CD4-positive, alpha-beta memory T cell (primary cell): Measurements from ENCODE around the gene ERC2. TPM values are rescaled to one million over a fixed set of nuclear protein-coding genes. Genes with fewer than 3 reads are reported as not detected.

ENCODE experiments used
- CTCF ChIA-PET: fragments of 350-600 bp; sonication (Branson Sonifier 250); formaldehyde crosslinking; loops from one replicate; lab custom pipeline; 2021; ENCODE audit warnings: inconsistent platforms; ENCODE audit not compliant: partially characterized antibody; lab: Charles Lee
- POLR2A ChIA-PET: fragments of 350-600 bp; sonication (Branson Sonifier 250); formaldehyde crosslinking; loops from one replicate; lab custom pipeline; 2021; ENCODE audit not compliant: partially characterized antibody; lab: Charles Lee
- DNase-seq, 5 donors: peaks; one replicate each; pipeline versions ENCODE4 v3.0.0 to v3.0.0-alpha.2; 2020 to 2022; ENCODE audit warnings: mixed read lengths in 1 of 5
- H3K27ac ChIP-seq: one replicate; pipeline ENCODE4 v1.7.0; 2013; ENCODE audit warnings: low read depth, low read length
- H3K27me3 ChIP-seq: 2 replicates; pipeline ENCODE4 v1.7.0; 2013; ENCODE audit warnings: mild to moderate bottlenecking, low read length, moderate library complexity; ENCODE audit not compliant: insufficient read depth
- H3K36me3 ChIP-seq: 2 replicates; pipeline ENCODE4 v1.7.0; 2013; ENCODE audit warnings: mild to moderate bottlenecking, low read length, moderate library complexity; ENCODE audit not compliant: insufficient read depth
- H3K4me1 ChIP-seq: 2 replicates; pipeline ENCODE4 v1.7.0; 2013; ENCODE audit warnings: mild to moderate bottlenecking, low read length, moderate library complexity; ENCODE audit not compliant: insufficient read depth
- H3K4me3 ChIP-seq, 2 donors: one replicate each; pipeline ENCODE4 v1.7.0; 2013; ENCODE audit warnings: low read length in 2 of 2, mild to moderate bottlenecking in 1 of 2
- H3K9me3 ChIP-seq, 2 donors: one replicate each; pipeline ENCODE4 v1.7.0; 2013; ENCODE audit warnings: low read length in 2 of 2, control low read depth in 1 of 2; ENCODE audit not compliant: control insufficient read depth in 1 of 2
- H3K27ac Mint-ChIP-seq, 7 donors: one replicate each; pipeline ENCODE4 v1.8.0; 2020 to 2021; ENCODE audit warnings: mixed read lengths in 7 of 7, mild to moderate bottlenecking in 6 of 7, inconsistent platforms in 3 of 7, moderate library complexity in 3 of 7
- H3K27me3 Mint-ChIP-seq, 2 donors: one replicate each; pipeline ENCODE4 v1.8.0; 2020 to 2021; ENCODE audit warnings: mixed read lengths in 2 of 2
- H3K36me3 Mint-ChIP-seq, 2 donors: one replicate each; pipeline ENCODE4 v1.8.0; 2020 to 2021; ENCODE audit warnings: mixed read lengths in 2 of 2, inconsistent platforms in 1 of 2, mild to moderate bottlenecking in 1 of 2
- H3K4me1 Mint-ChIP-seq, 4 donors: one replicate each; pipeline ENCODE4 v1.8.0; 2020 to 2021; ENCODE audit warnings: mixed read lengths in 4 of 4, mild to moderate bottlenecking in 1 of 4
- H3K4me3 Mint-ChIP-seq, 8 donors: one replicate each; pipeline ENCODE4 v1.8.0; 2020 to 2021; ENCODE audit warnings: mixed read lengths in 8 of 8, mild to moderate bottlenecking in 7 of 8, moderate library complexity in 6 of 8, inconsistent platforms in 3 of 8
- H3K9me3 Mint-ChIP-seq, 8 donors: one replicate each; pipeline ENCODE4 v1.8.0; 2020 to 2021; ENCODE audit warnings: mixed read lengths in 8 of 8, mild to moderate bottlenecking in 5 of 8, inconsistent platforms in 3 of 8, moderate library complexity in 1 of 8
- intact Hi-C: fragments of 100-400 bp; cut with micrococcal nuclease; formaldehyde crosslinking; loops from one replicate; pipeline ENCODE4 v1.15.1; 2023
- polyA plus RNA-seq, 2 donors: library from polyadenylated mRNA; unstranded; fragments of 300-500 nt; fragmentation: Illumina TruSeq; gene quantifications; one replicate each; pipeline ENCODE4 v1.2.3, GENCODE V29; 2021
- total RNA-seq, 2 experiments: library from RNA; stranded (reverse); gene quantifications; one replicate each; pipeline ENCODE4 v1.2.3, GENCODE V29; 2021

Gene ERC2
- total and polyA plus RNA-seq, 4 experiments from 2014 or later, result not detected

GRCh38 chr3:55884066-55884465 is 584.2 kb downstream of the ERC2 start:
- no peaks in the 10 kb centered on the region for H3K36me3 Mint-ChIP-seq
- no peak overlapping the region for H3K4me3 ChIP-seq
- intact Hi-C loops, result no loop called here
- POLR2A ChIA-PET, result no interaction called here
- DNase-seq, result no peak
- no peaks in the 10 kb centered on the region for H3K27me3 Mint-ChIP-seq
- no peak overlapping the region for H3K27ac ChIP-seq
- no peaks in the 10 kb centered on the region for H3K9me3 ChIP-seq
- H3K36me3 ChIP-seq, result no peaks in the 10 kb centered on the region
- H3K4me3 Mint-ChIP-seq, result no peak overlapping the region
- no peak overlapping the region for H3K27ac Mint-ChIP-seq
- CTCF ChIA-PET, result no interaction called here
- peaks cover 0 to 4% (median 0%) of the 10 kb centered on the region in 8 donors for H3K9me3 Mint-ChIP-seq
- H3K4me1 Mint-ChIP-seq, result no peaks in the 10 kb centered on the region
- no peaks in the 10 kb centered on the region for H3K4me1 ChIP-seq
- H3K27me3 ChIP-seq, result no peaks in the 10 kb centered on the region

GRCh38 chr3:55882006-55882405 is 586.3 kb downstream of the ERC2 start:
- CTCF ChIA-PET, result no interaction called here
- H3K4me3 Mint-ChIP-seq, result no peak overlapping the region
- H3K4me1 ChIP-seq, result no peaks in the 10 kb centered on the region
- H3K9me3 Mint-ChIP-seq, result peaks cover 0 to 5% (median 0%) of the 10 kb centered on the region in 8 donors
- intact Hi-C loops, result no loop called here
- H3K4me1 Mint-ChIP-seq, result no peaks in the 10 kb centered on the region
- H3K27ac ChIP-seq, result no peak overlapping the region
- no peaks in the 10 kb centered on the region for H3K36me3 Mint-ChIP-seq
- no peak overlapping the region for H3K27ac Mint-ChIP-seq
- no peak overlapping the region for H3K4me3 ChIP-seq
- no peaks in the 10 kb centered on the region for H3K9me3 ChIP-seq
- POLR2A ChIA-PET, result no interaction called here
- H3K27me3 ChIP-seq, result no peaks in the 10 kb centered on the region
- DNase-seq, result no peak
- H3K27me3 Mint-ChIP-seq, result no peaks in the 10 kb centered on the region
- no peaks in the 10 kb centered on the region for H3K36me3 ChIP-seq

- ChIA-PET POLR2A (no interaction called here), CTCF (no interaction called here)
- Histone ChIP-seq H3K27me3 (no peaks in the 10 kb centered on the region), H3K4me1 (no peaks in the 10 kb centered on the region), H3K36me3 (no peaks in the 10 kb centered on the region), H3K27ac (no peak overlapping the region), H3K4me3 (no peak overlapping the region), H3K9me3 (no peaks in the 10 kb centered on the region)
- DNase-seq, result no peak
- H3K4me3 Mint-ChIP-seq, result no peak overlapping the region
- H3K36me3 Mint-ChIP-seq, result no peaks in the 10 kb centered on the region
- intact Hi-C loops, result no loop called here
- H3K4me1 Mint-ChIP-seq, result no peaks in the 10 kb centered on the region
- H3K27me3 Mint-ChIP-seq, result no peaks in the 10 kb centered on the region
- peaks cover 0 to 5% (median 0%) of the 10 kb centered on the region in 8 donors for H3K9me3 Mint-ChIP-seq
- H3K27ac Mint-ChIP-seq, result no peak overlapping the region
Measured at GRCh38 chr3:55880357-55880756, 587.9 kb downstream of the ERC2 start.

GRCh38 chr3:55879901-55880331 is 588.4 kb downstream of the ERC2 start:
- peaks cover 0 to 5% (median 0%) of the 10 kb centered on the region in 8 donors for H3K9me3 Mint-ChIP-seq
- no peaks in the 10 kb centered on the region for H3K4me1 ChIP-seq
- no peaks in the 10 kb centered on the region for H3K27me3 Mint-ChIP-seq
- H3K4me1 Mint-ChIP-seq, result no peaks in the 10 kb centered on the region
- H3K36me3 ChIP-seq, result no peaks in the 10 kb centered on the region
- no peak overlapping the region for H3K4me3 ChIP-seq
- no peaks in the 10 kb centered on the region for H3K27me3 ChIP-seq
- intact Hi-C loops, result no loop called here
- H3K9me3 ChIP-seq, result no peaks in the 10 kb centered on the region
- no peak overlapping the region for H3K4me3 Mint-ChIP-seq
- no peak for DNase-seq
- H3K27ac Mint-ChIP-seq, result no peak overlapping the region
- ChIA-PET POLR2A (no interaction called here), CTCF (no interaction called here)
- no peaks in the 10 kb centered on the region for H3K36me3 Mint-ChIP-seq
- no peak overlapping the region for H3K27ac ChIP-seq

GRCh38 chr3:55877703-55878102 is 590.6 kb downstream of the ERC2 start:
- Histone ChIP-seq H3K4me3 (no peak overlapping the region), H3K27ac (no peak overlapping the region), H3K9me3 (no peaks in the 10 kb centered on the region), H3K27me3 (no peaks in the 10 kb centered on the region), H3K36me3 (no peaks in the 10 kb centered on the region), H3K4me1 (no peaks in the 10 kb centered on the region)
- intact Hi-C loops, result no loop called here
- Mint-ChIP-seq H3K9me3 (peaks cover 0 to 5% (median 0%) of the 10 kb centered on the region in 8 donors), H3K27me3 (no peaks in the 10 kb centered on the region), H3K36me3 (no peaks in the 10 kb centered on the region), H3K4me3 (no peak overlapping the region), H3K27ac (no peak overlapping the region), H3K4me1 (no peaks in the 10 kb centered on the region)
- ChIA-PET CTCF (no interaction called here), POLR2A (no interaction called here)
- no peak for DNase-seq

GRCh38 chr3:55876560-55876959 is 591.7 kb downstream of the ERC2 start:
- no peaks in the 10 kb centered on the region for H3K27me3 Mint-ChIP-seq
- H3K9me3 ChIP-seq, result no peaks in the 10 kb centered on the region
- no peaks in the 10 kb centered on the region for H3K36me3 ChIP-seq
- DNase-seq, result no peak
- ChIA-PET CTCF (no interaction called here), POLR2A (no interaction called here)
- H3K27ac Mint-ChIP-seq, result no peak overlapping the region
- no peaks in the 10 kb centered on the region for H3K36me3 Mint-ChIP-seq
- intact Hi-C loops, result no loop called here
- H3K4me3 ChIP-seq, result no peak overlapping the region
- no peak overlapping the region for H3K27ac ChIP-seq
- H3K27me3 ChIP-seq, result no peaks in the 10 kb centered on the region
- H3K4me1 ChIP-seq, result no peaks in the 10 kb centered on the region
- H3K4me1 Mint-ChIP-seq, result no peaks in the 10 kb centered on the region
- H3K4me3 Mint-ChIP-seq, result no peak overlapping the region
- peaks cover 0 to 5% (median 0%) of the 10 kb centered on the region in 8 donors for H3K9me3 Mint-ChIP-seq

GRCh38 chr3:55875113-55875512 is 593.2 kb downstream of the ERC2 start:
- Mint-ChIP-seq H3K4me1 (no peaks in the 10 kb centered on the region), H3K27ac (no peak overlapping the region), H3K4me3 (no peak overlapping the region), H3K27me3 (no peaks in the 10 kb centered on the region), H3K9me3 (peaks cover 0 to 5% (median 1%) of the 10 kb centered on the region in 8 donors), H3K36me3 (no peaks in the 10 kb centered on the region)
- CTCF ChIA-PET, result no interaction called here
- no peaks in the 10 kb centered on the region for H3K36me3 ChIP-seq
- POLR2A ChIA-PET, result no interaction called here
- DNase-seq, result no peak
- no peaks in the 10 kb centered on the region for H3K27me3 ChIP-seq
- intact Hi-C loops, result no loop called here
- no peak overlapping the region for H3K27ac ChIP-seq
- no peak overlapping the region for H3K4me3 ChIP-seq
- H3K4me1 ChIP-seq, result no peaks in the 10 kb centered on the region
- H3K9me3 ChIP-seq, result no peaks in the 10 kb centered on the region
